ENCODE measurements around the gene TMOD3. TPM values are rescaled to one million over a fixed set of nuclear protein-coding genes. Genes with fewer than 3 reads are reported as not detected.
A peak's percentile ranks its signal among the peaks of the same experiment; 100 is the strongest.
"Not testable (repeated sequence)": the region's sequence is repeated elsewhere in the genome, so short reads cannot be mapped to it uniquely, and the experiment has no call there.

TMOD3 gene
- total and polyA plus RNA-seq, 12 donors: 3.9 to 42.5 (median 22.4) TPM

- Histone ChIP-seq H3K4me3 (no peak overlapping the region), H3K4me1 (replicated peaks in 1 of 2) (peaks cover 0 to 22% of the 10 kb centered on the region in 2 donors), H3K9me3 (replicated peaks in 1 of 3) (no peaks in the 10 kb centered on the region), H3K27ac (no peak overlapping the region), H3K36me3 (replicated peaks in 1 of 2) (no peaks in the 10 kb centered on the region), H3K27me3 (no peaks in the 10 kb centered on the region)
- intact Hi-C loops (cut with DNase I): no loop called here
- no peak for DNase-seq
- TF ChIP-seq POLR2A (IDR thresholded peaks at IDR 0.05): no peak
- TF ChIP-seq CTCF (IDR thresholded peaks at IDR 0.05): no peak
Observed at GRCh38 chr15:51884517-51885236, 55.2 kb downstream of the TMOD3 start.

GRCh38 chr15:51885758-51886157, 56.3 kb downstream of the TMOD3 start:
- H3K4me3 ChIP-seq; intact Hi-C loops (cut with DNase I); DNase-seq; H3K36me3 ChIP-seq (replicated peaks in 1 of 2); H3K9me3 ChIP-seq (replicated peaks in 1 of 3); H3K27ac ChIP-seq; H3K27me3 ChIP-seq: not testable (repeated sequence)
- WGBS, 4 donors: 95 to 99% (median 98%) methylated on average over 6 to 32 of the region's 32 CpGs
- peaks cover 0 to 14% of the 10 kb centered on the region in 2 donors for H3K4me1 ChIP-seq (replicated peaks in 1 of 2)

GRCh38 chr15:51887887-51888592, 58.6 kb downstream of the TMOD3 start:
- no peaks in the 10 kb centered on the region for H3K9me3 ChIP-seq (replicated peaks in 1 of 3)
- no peaks in the 10 kb centered on the region for H3K36me3 ChIP-seq (replicated peaks in 1 of 2)
- no peak overlapping the region for H3K4me3 ChIP-seq
- H3K27ac ChIP-seq: no peak overlapping the region
- TF ChIP-seq POLR2A (IDR thresholded peaks at IDR 0.05): no peak
- no peak for TF ChIP-seq CTCF (IDR thresholded peaks at IDR 0.05)
- DNase-seq: peak in 6 of 7 donors; percentile 30 to 61 (median 50)
- intact Hi-C loops (cut with DNase I): no loop called here
- H3K4me1 ChIP-seq (replicated peaks in 1 of 2): peaks cover 0 to 10% of the 10 kb centered on the region in 2 donors
- 55 to 63% (median 60%) methylated on average over 9 of the region's 9 CpGs for WGBS, 4 donors
- no peaks in the 10 kb centered on the region for H3K27me3 ChIP-seq

- H3K36me3 ChIP-seq (replicated peaks in 1 of 2): no peaks in the 10 kb centered on the region
- intact Hi-C loops (cut with DNase I): no loop called here
- DNase-seq: no peak
- no peak overlapping the region for H3K27ac ChIP-seq
- peaks cover 0 to 10% of the 10 kb centered on the region in 2 donors for H3K4me1 ChIP-seq (replicated peaks in 1 of 2)
- no peaks in the 10 kb centered on the region for H3K9me3 ChIP-seq (replicated peaks in 1 of 3)
- TF ChIP-seq CTCF (IDR thresholded peaks at IDR 0.05): peak; percentile 49 to 83 (median 68)
- TF ChIP-seq POLR2A (IDR thresholded peaks at IDR 0.05): no peak
- 26 to 39% (median 32%) methylated on average over 2 of the region's 2 CpGs for WGBS, 4 donors
- H3K27me3 ChIP-seq: no peaks in the 10 kb centered on the region
- no peak overlapping the region for H3K4me3 ChIP-seq
Observed at GRCh38 chr15:51888593-51889195, 59.2 kb downstream of the TMOD3 start.
